GM18507 (cell line): ENCODE measurements around the gene KCNH6.

Experiments used
- DNase-seq: peaks from one replicate; pipeline ENCODE4 v3.0.0; 2011; ENCODE audit warnings: low read depth; ENCODE audit not compliant: insufficient read length; ENCODE audit errors: extremely low spot score
- FAIRE-seq: peaks from 2 replicates; lab custom pipeline; 2011; peaks lifted over from hg19 to GRCh38; lab: Jason Lieb, UNC

Gene KCNH6

GRCh38 chr17:63486317-63487013 lies 36.7 kb upstream of the KCNH6 start:
- FAIRE-seq = no peak
- DNase-seq = no peak

- FAIRE-seq = no peak
These were observed 36.2 kb upstream of the KCNH6 start for GRCh38 chr17:63487014-63487339.

GRCh38 chr17:63488851-63489250 lies 34.3 kb upstream of the KCNH6 start:
- no peak for FAIRE-seq
- DNase-seq = no peak

More at GRCh38 chr17:63487014-63487339, 36.2 kb upstream of the KCNH6 start:
- DNase-seq = no peak

GRCh38 chr17:63489291-63489690 lies 33.9 kb upstream of the KCNH6 start:
- FAIRE-seq (no peak), DNase-seq (no peak)

GRCh38 chr17:63490329-63490728 lies 32.8 kb upstream of the KCNH6 start:
- no peak for DNase-seq
- FAIRE-seq = no peak

GRCh38 chr17:63490858-63491400 lies 32.2 kb upstream of the KCNH6 start:
- DNase-seq = no peak
- FAIRE-seq = no peak

GRCh38 chr17:63491413-63491812 lies 31.7 kb upstream of the KCNH6 start:
- no peak for FAIRE-seq
- DNase-seq = no peak

GRCh38 chr17:63491977-63492618 lies 31.1 kb upstream of the KCNH6 start:
- no peak for FAIRE-seq

GRCh38 chr17:63492940-63493339 lies 30.2 kb upstream of the KCNH6 start:
- DNase-seq = no peak
- no peak for FAIRE-seq

More at GRCh38 chr17:63491977-63492618, 31.1 kb upstream of the KCNH6 start:
- no peak for DNase-seq

- FAIRE-seq (no peak), DNase-seq (no peak)
These were observed 29.7 kb upstream of the KCNH6 start for GRCh38 chr17:63493411-63493810.

- DNase-seq = no peak
- FAIRE-seq = no peak
These were observed 28.7 kb upstream of the KCNH6 start for GRCh38 chr17:63494300-63494928.

GRCh38 chr17:63495491-63495890 lies 27.7 kb upstream of the KCNH6 start:
- DNase-seq (no peak), FAIRE-seq (no peak)

- no peak for FAIRE-seq
- DNase-seq = no peak
These were observed 27.0 kb upstream of the KCNH6 start for GRCh38 chr17:63496177-63496576.

- DNase-seq (no peak), FAIRE-seq (no peak)
These were observed 26.3 kb upstream of the KCNH6 start for GRCh38 chr17:63496663-63497400.

GRCh38 chr17:63497708-63498483 lies 25.3 kb upstream of the KCNH6 start:
- no peak for DNase-seq
- FAIRE-seq = no peak

- DNase-seq (no peak), FAIRE-seq (no peak)
These were observed 24.4 kb upstream of the KCNH6 start for GRCh38 chr17:63498626-63499195.

GRCh38 chr17:63500543-63501390 lies 22.4 kb upstream of the KCNH6 start:
- DNase-seq (no peak), FAIRE-seq (no peak)

- FAIRE-seq = no peak
These were observed 19.8 kb upstream of the KCNH6 start for GRCh38 chr17:63503341-63503705.

More at GRCh38 chr17:63503341-63503705, 19.8 kb upstream of the KCNH6 start:
- DNase-seq = no peak
